Hematopoietic multipotent progenitor cell (in vitro differentiated cells): ENCODE results near the gene TIMD4. TPM values are rescaled to one million over a fixed set of nuclear protein-coding genes. Genes with fewer than 3 reads are reported as not detected.

Experiments used
- total RNA-seq: library from RNA; depleted of rRNA; stranded (reverse); fragments of >200 nt; gene quantifications from one replicate; pipeline ENCODE4 v1.2.3, GENCODE V29; 2012

TIMD4 gene
- total RNA-seq, 1 donor, result not detected

Other genes starting within 250 kb of the TIMD4 start
- gene PPP1R2B, start 112.9 kb downstream of the TIMD4 start, total RNA-seq, result not detected
- 0.54 TPM for gene HAVCR1, start 95.9 kb upstream of the TIMD4 start, total RNA-seq
- 5.9 TPM for gene HAVCR2, start 145.8 kb upstream of the TIMD4 start, total RNA-seq
- 6.2 TPM for gene MED7, start 179.6 kb upstream of the TIMD4 start, total RNA-seq
- not detected for gene GARIN3, start 203.0 kb upstream of the TIMD4 start, total RNA-seq
- 0.27 TPM for gene ITK, start 217.6 kb upstream of the TIMD4 start, total RNA-seq